A673 (cell line): ENCODE data around the gene HBD. TPM values are rescaled to one million over a fixed set of nuclear protein-coding genes. Genes with fewer than 3 reads are reported as not detected.

Experiments used
- BruUV-seq: library from RNA; stranded (reverse); fragments of 400-500 nt; replicated peaks from 2 replicates; lab custom pipeline; 2021; lab: Mats Ljungman, UMichigan
- CTCF ChIA-PET: fragments of 300-600 bp; sonication (Branson Sonifier 250); formaldehyde crosslinking; loops from one replicate; lab custom pipeline; 2022; ENCODE audit warnings: antibody characterized with exemption; lab: Charles Lee
- POLR2A ChIA-PET: fragments of 300-600 bp; sonication (Branson Sonifier 250); formaldehyde crosslinking; loops from one replicate; lab custom pipeline; 2022; ENCODE audit warnings: antibody characterized with exemption; ENCODE audit not compliant: low non-redundant PET; lab: Charles Lee
- DNase-seq: peaks from one replicate; pipeline ENCODE4 v3.0.0-alpha.2; 2015; ENCODE audit warnings: low spot score
- H3K27ac ChIP-seq: fragments of 200-600 bp; sonication (generic); 2 replicates; pipeline ENCODE4 v1.5.1; 2016; ENCODE audit warnings: mixed run types, low read depth, mild to moderate bottlenecking, mixed read lengths, antibody characterized with exemption, low read length; ENCODE audit not compliant: poor library complexity, severe bottlenecking
- H3K27me3 ChIP-seq: fragments of 200-600 bp; sonication (generic); replicated peaks from 2 replicates; pipeline ENCODE4 v1.6.1; 2017; ENCODE audit warnings: mixed run types, low read depth, mild to moderate bottlenecking, mixed read lengths, antibody characterized with exemption, low read length; ENCODE audit not compliant: insufficient read depth, poor library complexity
- H3K36me3 ChIP-seq: fragments of 200-600 bp; sonication (generic); 2 replicates; pipeline ENCODE4 v1.6.1; 2016; ENCODE audit warnings: mixed run types, mild to moderate bottlenecking, mixed read lengths, antibody characterized with exemption, low read length; ENCODE audit not compliant: insufficient read depth, poor library complexity, severe bottlenecking
- H3K4me1 ChIP-seq: fragments of 200-600 bp; sonication (generic); 2 replicates; pipeline ENCODE4 v1.6.1; 2017; ENCODE audit warnings: mixed run types, mild to moderate bottlenecking, mixed read lengths, antibody characterized with exemption, low read length; ENCODE audit not compliant: insufficient read depth, poor library complexity, severe bottlenecking
- H3K4me3 ChIP-seq: fragments of 200-600 bp; sonication (generic); 2 replicates; pipeline ENCODE4 v1.5.1; 2016; ENCODE audit warnings: low read depth, mixed run types, mild to moderate bottlenecking, mixed read lengths, low read length; ENCODE audit not compliant: poor library complexity, severe bottlenecking
- H3K9me3 ChIP-seq: fragments of 200-600 bp; sonication (generic); 2 replicates; pipeline ENCODE4 v1.6.1; 2016; ENCODE audit warnings: mixed run types, low read depth, mild to moderate bottlenecking, mixed read lengths, antibody characterized with exemption, low read length; ENCODE audit not compliant: poor library complexity, severe bottlenecking
- CTCF ChIP-seq: fragments of 300-800, 200-600 bp; sonication (generic); conservative IDR thresholded peaks from 2 replicates; pipeline ENCODE4 v1.5.1; 2017; ENCODE audit warnings: low read depth, mild to moderate bottlenecking, antibody characterized with exemption, low read length, moderate library complexity, mixed read lengths
- EZH2 ChIP-seq: fragments of 200-600 bp; sonication (generic); IDR thresholded peaks from 2 replicates; pipeline ENCODE4 v1.6.1; 2017; ENCODE audit warnings: borderline replicate concordance, low read depth, mild to moderate bottlenecking, mixed read lengths, antibody characterized with exemption, low read length; ENCODE audit not compliant: poor library complexity, severe bottlenecking
- intact Hi-C: fragments of 100-400 bp; cut with micrococcal nuclease; formaldehyde crosslinking; loops from one replicate; pipeline ENCODE4 v1.10.0; 2022; ENCODE audit not compliant: unreplicated experiment
- total RNA-seq: library from RNA; stranded (reverse); gene quantifications from 2 replicates; pipeline ENCODE4 v1.2.3, GENCODE V29; 2021

Gene HBD
- total RNA-seq, 1 experiment from 2014 or later = not detected

GRCh38 chr11:5240458-5240857, 6.2 kb upstream of the HBD start:
- Histone ChIP-seq H3K4me1 (no peaks in the 10 kb centered on the region), H3K9me3 (no peaks in the 10 kb centered on the region), H3K27ac (no peak overlapping the region), H3K4me3 (no peak overlapping the region), H3K36me3 (no peaks in the 10 kb centered on the region), H3K27me3 (no peaks in the 10 kb centered on the region)
- DNase-seq = no peak
- no TSS peak for BruUV-seq
- ChIA-PET CTCF (no interaction called here), POLR2A (no interaction called here)
- intact Hi-C loops = no loop called here
- TF ChIP-seq CTCF = no peak
- TF ChIP-seq EZH2 = no peak

- POLR2A ChIA-PET = no interaction called here
- Histone ChIP-seq H3K27me3 (no peaks in the 10 kb centered on the region), H3K4me3 (no peak overlapping the region), H3K9me3 (no peaks in the 10 kb centered on the region), H3K27ac (no peak overlapping the region), H3K36me3 (no peaks in the 10 kb centered on the region), H3K4me1 (no peaks in the 10 kb centered on the region)
- no peak for DNase-seq
- intact Hi-C loops = no loop called here
- BruUV-seq = no TSS peak
- TF ChIP-seq CTCF = no peak
- no peak for TF ChIP-seq EZH2
- CTCF ChIA-PET = no interaction called here
These were observed 5.8 kb upstream of the HBD start for GRCh38 chr11:5240056-5240455.

- Histone ChIP-seq H3K4me1 (no peaks in the 10 kb centered on the region), H3K27me3 (no peaks in the 10 kb centered on the region), H3K36me3 (no peaks in the 10 kb centered on the region), H3K4me3 (no peak overlapping the region), H3K9me3 (no peaks in the 10 kb centered on the region), H3K27ac (no peak overlapping the region)
- no TSS peak for BruUV-seq
- DNase-seq = no peak
- ChIA-PET CTCF (no interaction called here), POLR2A (no interaction called here)
- no peak for TF ChIP-seq EZH2
- no peak for TF ChIP-seq CTCF
- intact Hi-C loops = no loop called here
These were observed 4.8 kb upstream of the HBD start for GRCh38 chr11:5239046-5239445.
